ENCODE results near the gene EBF3. TPM values are rescaled to one million over a fixed set of nuclear protein-coding genes. Genes with fewer than 3 reads are reported as not detected.

The EBF3 gene
- total and polyA plus RNA-seq, 9 of the 15 experiments (the other 6 are each of a cell fraction or from before 2014, with no cell fraction given), result not detected

DNA sequence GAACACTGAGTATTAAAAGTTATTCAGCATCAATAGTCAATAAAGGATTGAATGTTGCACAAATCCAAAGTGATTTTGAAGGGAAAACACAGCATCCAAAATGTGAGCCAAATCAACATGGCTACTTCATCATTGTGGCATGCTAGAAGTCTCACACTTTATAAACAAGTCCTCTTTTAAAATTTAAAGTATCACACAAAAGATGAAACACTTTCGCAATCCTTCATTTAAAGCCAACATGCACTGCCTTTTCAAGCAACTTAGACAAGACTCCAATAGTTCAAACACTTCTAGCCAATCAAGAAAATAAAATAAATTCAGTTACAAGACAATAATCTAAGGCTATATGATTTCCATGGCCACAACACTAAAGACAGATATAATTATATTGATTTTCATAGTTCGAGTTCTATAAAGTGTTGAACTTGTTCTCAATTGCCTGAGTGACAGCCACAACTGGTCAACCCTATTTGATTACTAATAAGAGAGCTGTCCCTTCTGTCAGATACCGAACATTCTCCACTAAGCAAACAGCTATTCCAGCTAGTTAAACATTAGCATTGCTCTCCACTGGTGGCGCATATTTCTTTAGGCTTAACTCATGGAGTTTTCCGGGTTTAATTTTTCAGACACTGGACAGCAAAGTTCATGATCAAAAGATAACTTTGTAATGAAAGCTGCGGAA, 8.3 kb downstream of the EBF3 start:
- H3K9ac ChIP-seq (ENCODE audit: insufficient read depth in 1 of 2, low read depth in 2 of 2, low read length in 2 of 2), result no peak overlapping the region
- no peak overlapping the region for H3K4me2 ChIP-seq (ENCODE audit: insufficient read depth, low read length)
- no peaks in the 10 kb centered on the region for H3K36me3 ChIP-seq (ENCODE audit: control insufficient read depth, insufficient read depth, low read length)
- in situ Hi-C loops (cut with MboI), result no loop called here
- no peaks in the 10 kb centered on the region for H3K79me2 ChIP-seq (ENCODE audit: control insufficient read depth, insufficient read depth, low read length)
- ChIA-PET CTCF (ENCODE audit: low intra/inter-chr PET ratio) (no interaction called here), POLR2A (no interaction called here)
- H4K20me1 ChIP-seq (replicated peaks; ENCODE audit: control insufficient read depth, insufficient read depth, low read length), result no peaks in the 10 kb centered on the region
- no peaks in the 10 kb centered on the region for H3K4me1 ChIP-seq (replicated peaks in 1 of 2; ENCODE audit: control insufficient read depth in 2 of 2, insufficient read depth in 2 of 2, low read length in 2 of 2)
- H2AFZ ChIP-seq (ENCODE audit: low read depth, low read length), result no peak overlapping the region
- no peaks in the 10 kb centered on the region for H3K9me3 ChIP-seq (replicated peaks; ENCODE audit: control insufficient read depth, insufficient read depth, low read depth, low read length)
- DNase-seq (ENCODE audit: extremely low read depth in 1 of 4, low spot score in 3 of 4) (no peak), FAIRE-seq (no peak), ATAC-seq (no peak)
- intact Hi-C loops (cut with micrococcal nuclease), result no loop called here
- no peak overlapping the region for H3K27ac ChIP-seq (ENCODE audit: extremely low read depth, low read depth, low read length)
- TF ChIP-seq HDGF (IDR thresholded peaks at IDR 0.05) (no peak), ZNF639 (CRISPR knock-in tag; conservative IDR thresholded peaks at IDR 0.05 in 1 of 2, IDR thresholded peaks at IDR 0.05 in 1 of 2) (no peak), TFAP4 (CRISPR knock-in tag; IDR thresholded peaks at IDR 0.05; ENCODE audit: borderline replicate concordance) (no peak), ZNF12 (CRISPR knock-in tag; IDR thresholded peaks at IDR 0.05) (no peak), ARID1B (IDR thresholded peaks at IDR 0.05) (no peak), HMGXB4 (CRISPR knock-in tag; IDR thresholded peaks at IDR 0.05) (no peak), ZNF282 (CRISPR knock-in tag; IDR thresholded peaks at IDR 0.05) (no peak), HMG20A (CRISPR knock-in tag; conservative IDR thresholded peaks at IDR 0.05) (no peak), PURB (CRISPR knock-in tag; IDR thresholded peaks at IDR 0.05; ENCODE audit: low read depth) (no peak), ZBTB8A (IDR thresholded peaks at IDR 0.05; ENCODE audit: partially characterized antibody) (no peak), ZNF347 (CRISPR knock-in tag; IDR thresholded peaks at IDR 0.05; ENCODE audit: low read depth) (no peak), PHF21A (IDR thresholded peaks at IDR 0.05; ENCODE audit: borderline replicate concordance, low read depth) (no peak), NFE2 (IDR thresholded peaks at IDR 0.05; ENCODE audit: low read depth) (no peak), MBD1 (CRISPR knock-in tag; IDR thresholded peaks at IDR 0.05) (no peak), TRIM24 (IDR thresholded peaks at IDR 0.05) (no peak)
- H3K9me1 ChIP-seq (ENCODE audit: control insufficient read depth, insufficient read depth, low read length), result no peaks in the 10 kb centered on the region
- H3K4me3 ChIP-seq, result no peak overlapping the region
- BruUV-seq (replicated peaks), result no TSS peak
- H3K27me3 ChIP-seq (ENCODE audit: control insufficient read depth in 2 of 2, insufficient read depth in 2 of 2, low read length in 2 of 2), result peaks cover 0 to 5% of the 10 kb centered on the region in 2 experiments; a peak in 2 of 5 replicates
- 0% methylated on average over 5 of the region's 6 CpGs for WGBS (ENCODE audit: insufficient coverage, low coverage, missing lambda C conversion rate)
